ENCODE data around the gene PCDHA2.
"Not testable (repeated sequence)": the region's sequence is repeated elsewhere in the genome, so short reads cannot be mapped to it uniquely, and the experiment has no call there.

The PCDHA2 gene

GRCh38 chr5:140794595-140795258, at the start of gene PCDHA2:
Gene PCDHA2, plus strand, starts transcription at chr5:140794852.
- peak; percentile 8 for DNase-seq (ENCODE audit: low read depth)

GRCh38 chr5:140753561-140753960, 41.1 kb upstream of the PCDHA2 start:
- DNase-seq (ENCODE audit: low read depth), result no peak

GRCh38 chr5:140764177-140764973, 30.3 kb upstream of the PCDHA2 start:
- DNase-seq (ENCODE audit: low read depth), result peak; percentile 0

GRCh38 chr5:140767444-140767843, 27.2 kb upstream of the PCDHA2 start:
- no peak for DNase-seq (ENCODE audit: low read depth)

GRCh38 chr5:140780512-140780911, 14.1 kb upstream of the PCDHA2 start:
- DNase-seq (ENCODE audit: low read depth), result no peak

- peak; percentile 14 for DNase-seq (ENCODE audit: low read depth)
Observed at GRCh38 chr5:140785905-140786686, 8.6 kb upstream of the PCDHA2 start, which contains the start of gene PCDHA1. Gene PCDHA1, plus strand, starts transcription at chr5:140786140.

GRCh38 chr5:140787422-140787821, 7.2 kb upstream of the PCDHA2 start:
- not testable (repeated sequence) for DNase-seq (ENCODE audit: low read depth)

GRCh38 chr5:140787849-140788504, 6.7 kb upstream of the PCDHA2 start:
- not testable (repeated sequence) for DNase-seq (ENCODE audit: low read depth)

- no peak for DNase-seq (ENCODE audit: low read depth)
Observed at GRCh38 chr5:140791089-140791488, 3.6 kb upstream of the PCDHA2 start.

- DNase-seq (ENCODE audit: low read depth), result peak; percentile 18
Observed at GRCh38 chr5:140795259-140795641, 598 bp downstream of the PCDHA2 start.

GRCh38 chr5:140796072-140796717, 1.5 kb downstream of the PCDHA2 start:
- DNase-seq (ENCODE audit: low read depth), result not testable (repeated sequence)

GRCh38 chr5:140796718-140797095, 2.1 kb downstream of the PCDHA2 start:
- no peak for DNase-seq (ENCODE audit: low read depth)

GRCh38 chr5:140800816-140801493, 6.3 kb downstream of the PCDHA2 start, which contains the start of gene PCDHA3:
Gene PCDHA3, plus strand, starts transcription at chr5:140801057.
- peak; percentile 6 for DNase-seq (ENCODE audit: low read depth)

- DNase-seq (ENCODE audit: low read depth), result no peak
Observed at GRCh38 chr5:140801494-140801841, 6.8 kb downstream of the PCDHA2 start.

- DNase-seq (ENCODE audit: low read depth), result not testable (repeated sequence)
Observed at GRCh38 chr5:140802381-140802780, 7.7 kb downstream of the PCDHA2 start.

- DNase-seq (ENCODE audit: low read depth), result no peak
Observed at GRCh38 chr5:140802781-140803271, 8.2 kb downstream of the PCDHA2 start.

GRCh38 chr5:140806834-140807775, 12.5 kb downstream of the PCDHA2 start, which contains the start of gene PCDHA4:
Gene PCDHA4, plus strand, starts transcription at chr5:140807068.
- DNase-seq (ENCODE audit: low read depth), result peak; percentile 14

- not testable (repeated sequence) for DNase-seq (ENCODE audit: low read depth)
Observed at GRCh38 chr5:140808241-140808888, 13.7 kb downstream of the PCDHA2 start.

- DNase-seq (ENCODE audit: low read depth), result no peak
Observed at GRCh38 chr5:140808889-140809291, 14.2 kb downstream of the PCDHA2 start.
